ENCODE results near the gene ASH1L. TPM values are rescaled to one million over a fixed set of nuclear protein-coding genes. Genes with fewer than 3 reads are reported as not detected.
A peak's percentile ranks its signal among the peaks of the same experiment; 100 is the strongest.
"Not testable (repeated sequence)": the region's sequence is repeated elsewhere in the genome, so short reads cannot be mapped to it uniquely, and the experiment has no call there.

Gene ASH1L
- total RNA-seq, 1 experiment from 2014 or later: 71.8 TPM

DNA sequence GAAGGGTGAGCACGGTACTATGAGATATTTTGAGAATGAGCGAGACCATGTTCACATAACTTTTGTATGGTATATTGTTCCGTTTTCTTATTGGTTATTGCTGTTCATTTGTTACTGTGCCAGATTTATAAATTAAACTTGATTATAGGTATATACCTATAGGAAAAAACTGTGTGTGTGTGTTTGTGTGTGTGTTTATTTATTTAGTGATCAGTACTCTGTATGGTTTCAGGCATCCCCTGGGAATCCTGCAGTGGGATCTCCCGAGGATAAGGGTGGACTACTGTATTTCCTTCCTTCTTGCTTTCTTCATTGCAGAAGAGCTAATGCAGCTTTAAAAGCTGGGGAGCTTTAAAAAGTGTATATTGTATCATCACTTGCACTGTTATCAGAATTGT lies 8.0 kb upstream of the ASH1L start:
- intact Hi-C loops (cut with micrococcal nuclease; ENCODE audit: unreplicated experiment): no loop called here
- CTCF ChIA-PET: no interaction called here
- no peak for DNase-seq
- no peaks in the 10 kb centered on the region for H3K4me1 Mint-ChIP-seq (ENCODE audit: low read depth, unreplicated experiment)
- no peak overlapping the region for H3K27ac Mint-ChIP-seq (ENCODE audit: unreplicated experiment)
- TF ChIP-seq, protein P1, sequence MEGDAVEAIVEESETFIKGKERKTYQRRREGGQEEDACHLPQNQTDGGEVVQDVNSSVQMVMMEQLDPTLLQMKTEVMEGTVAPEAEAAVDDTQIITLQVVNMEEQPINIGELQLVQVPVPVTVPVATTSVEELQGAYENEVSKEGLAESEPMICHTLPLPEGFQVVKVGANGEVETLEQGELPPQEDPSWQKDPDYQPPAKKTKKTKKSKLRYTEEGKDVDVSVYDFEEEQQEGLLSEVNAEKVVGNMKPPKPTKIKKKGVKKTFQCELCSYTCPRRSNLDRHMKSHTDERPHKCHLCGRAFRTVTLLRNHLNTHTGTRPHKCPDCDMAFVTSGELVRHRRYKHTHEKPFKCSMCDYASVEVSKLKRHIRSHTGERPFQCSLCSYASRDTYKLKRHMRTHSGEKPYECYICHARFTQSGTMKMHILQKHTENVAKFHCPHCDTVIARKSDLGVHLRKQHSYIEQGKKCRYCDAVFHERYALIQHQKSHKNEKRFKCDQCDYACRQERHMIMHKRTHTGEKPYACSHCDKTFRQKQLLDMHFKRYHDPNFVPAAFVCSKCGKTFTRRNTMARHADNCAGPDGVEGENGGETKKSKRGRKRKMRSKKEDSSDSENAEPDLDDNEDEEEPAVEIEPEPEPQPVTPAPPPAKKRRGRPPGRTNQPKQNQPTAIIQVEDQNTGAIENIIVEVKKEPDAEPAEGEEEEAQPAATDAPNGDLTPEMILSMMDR (IDR thresholded peaks at IDR 0.05; ENCODE audit: unreplicated experiment): no peak
- BruUV-seq (replicated peaks): no TSS peak
- peaks cover 15% of the 10 kb centered on the region for H3K36me3 Mint-ChIP-seq (ENCODE audit: insufficient read depth, unreplicated experiment)
- no peak overlapping the region for H3K4me3 Mint-ChIP-seq (ENCODE audit: low read depth, unreplicated experiment)
- H3K9me3 Mint-ChIP-seq (ENCODE audit: low read depth, unreplicated experiment): no peaks in the 10 kb centered on the region
- H3K27me3 Mint-ChIP-seq (ENCODE audit: unreplicated experiment): no peaks in the 10 kb centered on the region

DNA sequence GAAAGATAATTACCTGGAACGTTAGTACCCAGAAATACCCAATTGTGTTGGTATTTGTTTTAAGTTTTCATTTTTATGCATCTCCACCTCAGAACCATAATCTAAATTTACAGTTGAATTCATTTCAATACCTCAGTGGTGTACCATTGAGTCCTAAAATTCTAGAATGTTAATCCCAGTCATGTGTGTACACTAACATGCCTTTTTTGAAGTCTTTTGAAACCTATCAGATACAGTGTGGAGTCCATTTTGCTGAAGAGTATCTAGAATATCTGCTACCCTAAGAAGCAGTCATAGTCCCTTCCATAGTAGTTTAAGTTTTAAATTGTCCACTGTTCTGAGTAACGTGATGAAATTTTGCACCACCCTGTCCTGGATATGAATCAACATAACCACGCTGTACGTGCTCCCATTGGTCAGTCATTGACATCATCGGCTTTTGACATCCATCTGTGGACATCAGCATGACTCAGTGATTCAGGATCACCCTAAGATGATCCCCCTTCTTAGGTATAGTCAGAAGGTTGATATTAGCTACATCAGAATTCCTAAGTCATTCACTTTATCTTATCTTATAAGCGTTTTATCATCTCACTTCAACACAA lies 7.5 kb upstream of the ASH1L start:
- no peaks in the 10 kb centered on the region for H3K4me1 Mint-ChIP-seq (ENCODE audit: low read depth, unreplicated experiment)

DNA sequence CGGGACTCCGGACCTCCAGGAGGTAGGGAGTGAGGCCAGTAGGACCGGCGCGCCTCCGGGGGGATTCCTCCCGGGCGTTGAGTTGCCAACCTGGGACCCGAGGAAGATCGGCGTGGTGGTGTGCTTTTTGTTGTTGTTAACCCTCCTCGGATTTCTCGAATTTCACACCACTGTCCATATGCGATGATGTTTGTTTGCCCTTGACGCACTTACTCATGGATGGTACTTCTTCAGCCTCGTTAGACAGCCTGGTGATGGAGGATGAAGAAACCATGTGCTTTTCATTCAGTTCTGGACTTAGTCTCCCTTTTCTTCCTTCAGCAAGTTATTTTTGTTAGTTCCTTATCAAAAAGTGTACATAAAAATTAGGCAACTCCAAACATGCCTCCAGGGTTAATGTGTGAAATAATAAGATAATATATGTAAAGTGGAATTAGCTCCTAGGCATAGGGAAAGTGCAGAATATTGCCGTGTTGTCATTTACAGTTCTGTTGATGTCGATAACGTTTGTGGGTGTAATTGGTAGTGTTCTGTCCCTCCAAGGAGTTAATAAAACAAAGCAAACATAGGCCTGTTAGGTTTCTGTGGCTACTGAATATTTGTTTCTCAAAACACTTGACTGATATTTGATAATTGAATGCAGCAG lies 897 bp upstream of the ASH1L start:
- DNase-seq; H3K27me3 Mint-ChIP-seq (ENCODE audit: unreplicated experiment); H3K9me3 Mint-ChIP-seq (ENCODE audit: low read depth, unreplicated experiment); intact Hi-C loops (cut with micrococcal nuclease; ENCODE audit: unreplicated experiment): not testable (repeated sequence)
- H3K4me3 Mint-ChIP-seq (ENCODE audit: low read depth, unreplicated experiment): peak overlapping the region; percentile 99
- peak overlapping the region; percentile 98 for H3K27ac Mint-ChIP-seq (ENCODE audit: unreplicated experiment)
- TSS peak; percentile 78 for BruUV-seq (replicated peaks)
- peaks cover 47% of the 10 kb centered on the region for H3K36me3 Mint-ChIP-seq (ENCODE audit: insufficient read depth, unreplicated experiment)
- CTCF ChIA-PET: interaction anchor here (0.6 to 0.7 kb wide), 3 partner anchors 59 to 1947 kb away, joined by 3 to 11 read pairs (median 6); partner anchors contain the start of gene S100A14
- peaks cover 17% of the 10 kb centered on the region for H3K4me1 Mint-ChIP-seq (ENCODE audit: low read depth, unreplicated experiment)

More for the DNA sequence above, 7.5 kb upstream of the ASH1L start:
- no peaks in the 10 kb centered on the region for H3K9me3 Mint-ChIP-seq (ENCODE audit: low read depth, unreplicated experiment)
- no TSS peak for BruUV-seq (replicated peaks)
- CTCF ChIA-PET: no interaction called here
- intact Hi-C loops (cut with micrococcal nuclease; ENCODE audit: unreplicated experiment): no loop called here
- no peak overlapping the region for H3K4me3 Mint-ChIP-seq (ENCODE audit: low read depth, unreplicated experiment)
- H3K36me3 Mint-ChIP-seq (ENCODE audit: insufficient read depth, unreplicated experiment): peaks cover 15% of the 10 kb centered on the region
- H3K27me3 Mint-ChIP-seq (ENCODE audit: unreplicated experiment): no peaks in the 10 kb centered on the region
- DNase-seq: no peak
- TF ChIP-seq, protein P1 (IDR thresholded peaks at IDR 0.05; ENCODE audit: unreplicated experiment): no peak
- H3K27ac Mint-ChIP-seq (ENCODE audit: unreplicated experiment): no peak overlapping the region

DNA sequence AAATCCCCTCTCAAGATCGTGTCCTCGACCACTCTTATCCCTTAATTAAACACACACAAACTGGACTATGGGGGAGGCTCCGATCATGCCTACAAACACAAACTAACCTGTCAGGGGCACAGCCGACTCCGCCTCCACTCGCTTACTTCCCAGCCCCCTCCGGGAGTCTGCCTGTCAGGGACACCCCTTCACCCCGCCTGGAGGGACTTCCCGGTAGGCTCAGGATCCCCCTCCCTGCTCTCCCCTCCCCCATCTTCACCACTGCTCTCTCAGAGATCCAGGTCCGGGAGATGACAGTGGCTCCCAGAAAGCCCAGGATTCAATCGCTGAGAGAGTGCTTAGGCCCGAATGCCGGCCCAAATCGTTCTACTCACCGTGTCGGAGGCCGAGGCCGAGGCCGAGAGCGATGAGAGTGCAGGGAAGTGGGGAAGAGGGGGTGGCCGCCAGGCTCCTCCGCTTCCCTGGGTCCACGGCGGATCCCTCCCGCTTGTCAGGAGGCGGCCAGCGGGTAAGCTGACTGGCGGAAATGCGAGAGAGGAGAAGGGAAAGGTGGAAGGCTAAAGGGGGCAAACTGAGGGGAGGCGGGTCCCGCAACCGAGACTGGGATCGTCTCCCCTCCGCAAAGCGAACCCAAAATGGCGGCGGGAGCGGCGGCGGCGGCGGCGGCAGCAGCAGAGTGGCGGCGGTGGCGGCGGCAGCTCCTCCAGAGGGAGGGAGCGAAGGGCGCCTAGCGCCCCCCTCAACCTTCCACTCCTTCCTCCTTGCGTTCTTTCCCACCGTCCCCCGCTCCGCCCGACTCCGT lies 623 bp downstream of the ASH1L start:
- not testable (repeated sequence) for H3K27me3 Mint-ChIP-seq (ENCODE audit: unreplicated experiment); BruUV-seq (replicated peaks)
- peaks cover 17% of the 10 kb centered on the region for H3K4me1 Mint-ChIP-seq (ENCODE audit: low read depth, unreplicated experiment)

DNA sequence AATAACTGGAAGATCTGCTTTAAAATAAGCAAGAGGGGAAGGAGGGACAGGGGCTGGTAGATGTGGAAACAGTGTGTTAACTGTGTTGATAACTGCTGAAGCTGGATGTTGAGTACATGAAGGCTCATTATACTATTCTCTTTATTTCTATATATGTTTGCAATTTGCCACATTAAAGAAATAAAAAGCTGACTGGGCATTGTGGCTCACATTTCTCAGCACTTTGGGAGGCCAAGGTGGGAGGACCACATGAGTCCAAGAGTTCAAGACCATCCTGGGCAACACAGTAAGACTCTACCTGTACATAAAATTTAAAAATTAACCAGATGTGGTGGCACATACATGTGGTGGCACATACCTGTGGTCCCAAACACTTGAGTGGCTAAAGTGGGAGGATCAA lies 6.7 kb downstream of the ASH1L start:
- CTCF ChIA-PET: no interaction called here
- Mint-ChIP-seq H3K4me1 (ENCODE audit: low read depth, unreplicated experiment) (peaks cover 16% of the 10 kb centered on the region), H3K36me3 (ENCODE audit: insufficient read depth, unreplicated experiment) (peaks cover 32% of the 10 kb centered on the region), H3K4me3 (ENCODE audit: low read depth, unreplicated experiment) (no peak overlapping the region), H3K27ac (ENCODE audit: unreplicated experiment) (no peak overlapping the region), H3K27me3 (ENCODE audit: unreplicated experiment) (no peaks in the 10 kb centered on the region), H3K9me3 (ENCODE audit: low read depth, unreplicated experiment) (no peaks in the 10 kb centered on the region)
- no peak for DNase-seq
- TF ChIP-seq, protein P1 (IDR thresholded peaks at IDR 0.05; ENCODE audit: unreplicated experiment): no peak
- intact Hi-C loops (cut with micrococcal nuclease; ENCODE audit: unreplicated experiment): no loop called here
- no TSS peak for BruUV-seq (replicated peaks)

More for the DNA sequence above, 623 bp downstream of the ASH1L start:
- peak overlapping the region; percentile 99 for H3K4me3 Mint-ChIP-seq (ENCODE audit: low read depth, unreplicated experiment)
- DNase-seq: peak; percentile 75
- CTCF ChIA-PET; intact Hi-C loops (cut with micrococcal nuclease; ENCODE audit: unreplicated experiment); H3K9me3 Mint-ChIP-seq (ENCODE audit: low read depth, unreplicated experiment): not testable (repeated sequence)
- H3K36me3 Mint-ChIP-seq (ENCODE audit: insufficient read depth, unreplicated experiment): peaks cover 43% of the 10 kb centered on the region
- H3K27ac Mint-ChIP-seq (ENCODE audit: unreplicated experiment): peak overlapping the region; percentile 98
